Stimulated activated CD8-positive, alpha-beta memory T cell treated with anti-CD3 and anti-CD28 coated beads, Interleukin-12 subunit alpha, Interleukin-12 subunit beta, amount 100 ng/mL, for 24 hours (primary cell): ENCODE results near the gene STARD10.

Source experiments
- DNase-seq: peaks from one replicate; pipeline ENCODE4 v3.0.0-alpha.2; 2020; ENCODE audit errors: extremely low read depth

The STARD10 gene

DNA sequence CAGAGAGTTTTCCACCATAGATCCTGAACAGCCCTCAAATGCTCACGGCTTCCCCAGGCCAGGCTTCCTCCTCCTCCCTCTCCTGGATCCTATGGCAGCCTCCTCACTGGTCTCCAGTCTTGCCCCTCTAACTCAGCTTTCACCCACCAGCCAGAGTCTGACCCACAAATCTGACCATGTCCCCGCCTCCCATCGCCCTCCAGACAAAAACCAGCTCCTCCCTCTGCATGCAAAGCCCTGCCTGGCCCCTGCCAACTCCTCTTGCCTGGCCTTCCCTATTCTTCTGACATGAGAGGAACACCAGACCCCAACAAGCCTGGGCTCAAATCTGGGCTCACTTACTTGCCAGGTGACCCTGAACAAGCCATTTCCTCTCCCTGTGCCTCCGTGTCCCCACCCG lies 87.3 kb downstream of the STARD10 start:
- no peak for DNase-seq

DNA sequence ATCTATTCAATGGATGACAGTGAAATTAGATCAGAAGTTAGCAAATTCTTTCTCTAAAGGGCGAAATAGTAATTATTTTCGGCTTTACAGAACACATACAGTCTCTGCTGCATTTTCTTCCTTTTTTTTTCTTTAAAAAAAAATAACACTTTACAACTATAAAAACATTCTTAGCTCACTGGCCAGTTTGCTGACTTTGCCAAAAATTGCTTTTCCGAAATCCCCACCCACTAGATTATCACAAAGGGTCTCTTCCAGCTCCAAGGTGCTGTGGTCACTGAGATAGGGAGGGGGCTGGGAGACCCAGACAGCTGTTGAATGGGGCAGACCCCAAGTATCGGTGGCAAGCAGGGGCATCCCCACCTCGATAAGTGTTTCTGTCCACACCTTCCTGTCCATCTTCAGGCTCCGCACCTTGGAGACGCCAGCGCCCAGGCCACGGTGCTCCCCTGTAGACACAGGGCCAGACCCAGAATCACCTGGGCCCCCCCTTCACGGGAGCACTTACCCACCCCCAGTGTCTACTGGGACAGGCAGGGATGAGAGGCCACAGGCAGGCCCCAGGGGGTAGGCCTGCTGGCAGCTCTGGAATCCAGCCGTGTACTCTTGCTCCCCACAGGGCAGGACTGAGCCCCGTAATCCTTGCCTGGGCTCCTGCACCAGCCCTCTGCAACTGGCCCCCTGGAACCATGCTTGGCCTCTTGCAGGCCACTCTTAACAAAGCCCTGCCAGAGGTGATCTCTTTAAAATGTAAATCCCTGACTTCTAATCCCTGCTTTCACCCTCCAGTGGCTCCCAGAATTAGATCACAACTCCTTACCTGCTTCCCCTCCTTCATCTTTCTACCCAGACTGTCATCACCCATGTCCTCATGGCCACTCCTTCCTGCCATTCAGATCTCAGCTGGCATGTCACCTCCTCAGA lies 88.1 kb downstream of the STARD10 start:
- DNase-seq: no peak

DNA sequence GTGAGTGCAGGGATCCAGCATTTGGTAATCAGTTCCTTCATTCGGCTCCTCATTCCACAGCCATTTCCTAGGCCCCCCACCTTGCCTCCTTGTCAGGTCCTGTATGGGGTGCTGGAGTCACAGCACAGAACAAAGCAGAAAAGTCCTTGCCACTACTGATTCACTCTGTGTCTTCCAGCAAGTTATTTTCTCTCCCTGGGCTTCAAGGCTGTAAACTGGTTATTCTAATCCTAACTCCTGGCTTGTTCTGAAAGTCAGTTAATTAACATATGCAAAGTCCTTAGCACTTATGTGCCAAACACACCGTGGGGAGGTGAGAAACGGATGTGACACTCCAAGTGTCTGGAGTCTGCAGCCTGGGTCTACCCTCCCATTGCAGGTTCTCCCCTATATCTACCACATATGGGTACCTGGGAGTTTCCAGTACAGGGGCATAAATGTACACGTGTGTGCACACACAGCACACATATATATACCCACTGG lies 89.0 kb downstream of the STARD10 start:
- no peak for DNase-seq
